ENCODE measurements around the gene RPS6KL1. TPM values are rescaled to one million over a fixed set of nuclear protein-coding genes. Genes with fewer than 3 reads are reported as not detected.

The RPS6KL1 gene
- total and polyA plus RNA-seq, 2 experiments from 2014 or later = 0.23 to 1.4 TPM

DNA sequence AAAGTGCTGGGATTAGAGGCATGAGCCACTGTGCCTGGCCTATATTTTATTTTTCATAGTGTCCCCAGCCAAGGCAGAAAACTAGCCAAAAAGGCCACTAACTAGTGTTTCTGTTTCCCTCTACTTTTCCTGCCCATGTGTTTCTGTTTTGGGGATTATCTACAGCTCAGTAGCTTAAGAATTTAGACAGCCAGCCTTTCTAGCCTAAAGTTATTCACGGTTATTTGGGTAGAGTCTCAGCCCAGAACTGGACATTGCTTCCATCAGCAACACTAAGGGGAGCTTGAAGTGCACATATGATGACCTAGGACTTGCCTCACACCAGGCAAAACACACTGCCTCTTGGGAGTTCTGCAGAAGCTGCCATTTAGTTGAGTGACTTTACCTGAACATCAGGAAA is 65.0 kb downstream of the RPS6KL1 start:
- Histone ChIP-seq H3K4me1 (ENCODE audit: insufficient read depth) (peaks cover 27% of the 10 kb centered on the region), H3K9me3 (ENCODE audit: low read depth) (no peaks in the 10 kb centered on the region), H3K79me2 (ENCODE audit: insufficient read depth) (no peaks in the 10 kb centered on the region), H4K20me1 (ENCODE audit: insufficient read depth) (no peaks in the 10 kb centered on the region), H3K27ac (no peak overlapping the region), H3K9me2 (ENCODE audit: insufficient read depth) (no peaks in the 10 kb centered on the region), H3K4me3 (no peak overlapping the region), H3K36me3 (ENCODE audit: low read depth) (no peaks in the 10 kb centered on the region), H2AFZ (no peak overlapping the region), H3K9ac (no peak overlapping the region), H3K27me3 (replicated peaks; ENCODE audit: insufficient read depth) (no peaks in the 10 kb centered on the region), H3K4me2 (ENCODE audit: unreplicated experiment) (no peak overlapping the region), H3F3A (ENCODE audit: insufficient read depth) (peaks cover 33% of the 10 kb centered on the region)
- no peak for TF ChIP-seq EZH2 (IDR thresholded peaks at IDR 0.05; ENCODE audit: insufficient read depth, poor library complexity, severe bottlenecking)
- no peak for TF ChIP-seq EZH2phosphoT487 (IDR thresholded peaks at IDR 0.05; ENCODE audit: insufficient read depth, low read depth)
- DNase-seq = peak; percentile 55
- in situ Hi-C loops (cut with MboI) = no loop called here
- 4 to 10% methylated on average over 1 of the region's 1 CpG for WGBS, 2 experiments (ENCODE audit: low coverage in 1 of 2, low lambda C conversion rate in 2 of 2, missing lambda C conversion rate in 2 of 2)

- Histone ChIP-seq H3K27ac (no peak overlapping the region), H3K4me2 (ENCODE audit: unreplicated experiment) (no peak overlapping the region), H3K9me3 (ENCODE audit: low read depth) (no peaks in the 10 kb centered on the region), H2AFZ (no peak overlapping the region), H3F3A (ENCODE audit: insufficient read depth) (peaks cover 42% of the 10 kb centered on the region), H3K4me3 (no peak overlapping the region), H3K27me3 (replicated peaks; ENCODE audit: insufficient read depth) (no peaks in the 10 kb centered on the region), H3K36me3 (ENCODE audit: low read depth) (no peaks in the 10 kb centered on the region), H3K79me2 (ENCODE audit: insufficient read depth) (no peaks in the 10 kb centered on the region), H3K9ac (no peak overlapping the region), H3K4me1 (ENCODE audit: insufficient read depth) (peaks cover 33% of the 10 kb centered on the region), H4K20me1 (ENCODE audit: insufficient read depth) (no peaks in the 10 kb centered on the region), H3K9me2 (ENCODE audit: insufficient read depth) (no peaks in the 10 kb centered on the region)
- DNase-seq = no peak
- TF ChIP-seq EZH2phosphoT487 (IDR thresholded peaks at IDR 0.05; ENCODE audit: insufficient read depth, low read depth) (no peak), EZH2 (IDR thresholded peaks at IDR 0.05; ENCODE audit: insufficient read depth, poor library complexity, severe bottlenecking) (no peak)
- in situ Hi-C loops (cut with MboI) = no loop called here
- 97 to 100% methylated on average over 1 of the region's 1 CpG for WGBS, 2 experiments (ENCODE audit: low coverage in 1 of 2, low lambda C conversion rate in 2 of 2, missing lambda C conversion rate in 2 of 2)
Measured at GRCh38 chr14:74856366-74856765, 66.7 kb downstream of the RPS6KL1 start.

- no peak overlapping the region for H3K9ac ChIP-seq
- H3K4me3 ChIP-seq = no peak overlapping the region
- peaks cover 42% of the 10 kb centered on the region for H3F3A ChIP-seq (ENCODE audit: insufficient read depth)
- no peak overlapping the region for H3K4me2 ChIP-seq (ENCODE audit: unreplicated experiment)
- no peak overlapping the region for H3K27ac ChIP-seq
- TF ChIP-seq EZH2 (IDR thresholded peaks at IDR 0.05; ENCODE audit: insufficient read depth, poor library complexity, severe bottlenecking) = no peak
- TF ChIP-seq EZH2phosphoT487 (IDR thresholded peaks at IDR 0.05; ENCODE audit: insufficient read depth, low read depth) = no peak
- H3K9me2 ChIP-seq (ENCODE audit: insufficient read depth) = no peaks in the 10 kb centered on the region
- no peaks in the 10 kb centered on the region for H4K20me1 ChIP-seq (ENCODE audit: insufficient read depth)
- in situ Hi-C loops (cut with MboI) = no loop called here
- peaks cover 33% of the 10 kb centered on the region for H3K4me1 ChIP-seq (ENCODE audit: insufficient read depth)
- no peaks in the 10 kb centered on the region for H3K36me3 ChIP-seq (ENCODE audit: low read depth)
- H3K27me3 ChIP-seq (replicated peaks; ENCODE audit: insufficient read depth) = no peaks in the 10 kb centered on the region
- WGBS, 2 experiments (ENCODE audit: low coverage in 1 of 2, low lambda C conversion rate in 2 of 2, missing lambda C conversion rate in 2 of 2) = 73 to 76% methylated on average over 4 of the region's 4 CpGs
- H2AFZ ChIP-seq = no peak overlapping the region
- no peaks in the 10 kb centered on the region for H3K9me3 ChIP-seq (ENCODE audit: low read depth)
- no peak for DNase-seq
- H3K79me2 ChIP-seq (ENCODE audit: insufficient read depth) = no peaks in the 10 kb centered on the region
Measured at GRCh38 chr14:74855945-74856344, 67.1 kb downstream of the RPS6KL1 start.

DNA sequence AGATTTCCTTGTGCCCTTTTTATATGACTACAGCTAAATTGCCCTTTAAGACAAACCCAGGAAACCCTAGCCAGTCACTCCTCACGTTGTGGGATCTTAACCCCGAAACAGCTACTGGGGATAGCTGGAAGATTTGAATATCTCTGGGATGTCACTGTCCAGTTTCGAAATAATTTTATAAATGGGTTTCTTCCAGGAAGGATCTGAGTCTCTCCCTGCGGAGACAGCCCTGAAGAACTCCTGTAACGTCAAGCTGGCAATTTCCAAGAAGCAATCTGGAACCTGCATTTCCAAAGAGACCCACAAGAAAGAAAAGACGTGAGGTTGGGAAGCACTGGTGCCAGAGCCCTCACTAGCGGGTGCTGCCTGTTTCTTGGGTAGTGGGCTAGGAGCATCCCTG is 68.0 kb downstream of the RPS6KL1 start:
- in situ Hi-C loops (cut with MboI) = no loop called here
- H3F3A ChIP-seq (ENCODE audit: insufficient read depth) = peaks cover 42% of the 10 kb centered on the region
- H3K4me1 ChIP-seq (ENCODE audit: insufficient read depth) = peaks cover 33% of the 10 kb centered on the region
- no peak overlapping the region for H3K4me2 ChIP-seq (ENCODE audit: unreplicated experiment)
- no peaks in the 10 kb centered on the region for H3K9me3 ChIP-seq (ENCODE audit: low read depth)
- no peak for TF ChIP-seq EZH2 (IDR thresholded peaks at IDR 0.05; ENCODE audit: insufficient read depth, poor library complexity, severe bottlenecking)
- no peak for TF ChIP-seq EZH2phosphoT487 (IDR thresholded peaks at IDR 0.05; ENCODE audit: insufficient read depth, low read depth)
- H3K79me2 ChIP-seq (ENCODE audit: insufficient read depth) = no peaks in the 10 kb centered on the region
- H2AFZ ChIP-seq = no peak overlapping the region
- no peaks in the 10 kb centered on the region for H4K20me1 ChIP-seq (ENCODE audit: insufficient read depth)
- H3K9ac ChIP-seq = no peak overlapping the region
- H3K27ac ChIP-seq = no peak overlapping the region
- 84 to 87% methylated on average over 7 of the region's 7 CpGs for WGBS, 2 experiments (ENCODE audit: low coverage in 1 of 2, low lambda C conversion rate in 2 of 2, missing lambda C conversion rate in 2 of 2)
- no peaks in the 10 kb centered on the region for H3K36me3 ChIP-seq (ENCODE audit: low read depth)
- DNase-seq = no peak
- H3K27me3 ChIP-seq (replicated peaks; ENCODE audit: insufficient read depth) = no peaks in the 10 kb centered on the region
- no peak overlapping the region for H3K4me3 ChIP-seq
- H3K9me2 ChIP-seq (ENCODE audit: insufficient read depth) = no peaks in the 10 kb centered on the region

Other genes starting within 250 kb of the RPS6KL1 start
- gene AREL1, start 210.2 kb downstream of the RPS6KL1 start, total RNA-seq (2014; rRNA removed; shearing (Covaris generic)) = 21.0 and 25.6 TPM in 2 replicates
- gene AREL1, start 210.2 kb downstream of the RPS6KL1 start, polyA plus RNA-seq (2016; fragmentation: Nextera tagmentation; extraction: Ambion mirVana) = 12.9 and 14.2 TPM in 2 replicates
- gene FCF1, start 210.1 kb downstream of the RPS6KL1 start, total RNA-seq (2014; rRNA removed; shearing (Covaris generic)) = 28.7 and 39.2 TPM in 2 replicates
- gene FCF1, start 210.1 kb downstream of the RPS6KL1 start, polyA plus RNA-seq (2016; fragmentation: Nextera tagmentation; extraction: Ambion mirVana) = 24.3 and 26.0 TPM in 2 replicates
- 19.3 and 40.0 TPM in 2 replicates for gene YLPM1, start 159.9 kb downstream of the RPS6KL1 start, total RNA-seq (2014; rRNA removed; shearing (Covaris generic))
- gene YLPM1, start 159.9 kb downstream of the RPS6KL1 start, polyA plus RNA-seq (2016; fragmentation: Nextera tagmentation; extraction: Ambion mirVana) = 15.9 and 16.8 TPM in 2 replicates
- not detected in 2 replicates for gene PROX2, start 47.1 kb downstream of the RPS6KL1 start, total RNA-seq (2014; rRNA removed; shearing (Covaris generic))
- gene PROX2, start 47.1 kb downstream of the RPS6KL1 start, polyA plus RNA-seq (2016; fragmentation: Nextera tagmentation; extraction: Ambion mirVana) = 0.05 TPM in 1 of 2 replicates, not detected in the other
- 60.8 and 88.1 TPM in 2 replicates for gene DLST, start 41.3 kb downstream of the RPS6KL1 start, total RNA-seq (2014; rRNA removed; shearing (Covaris generic))
- gene DLST, start 41.3 kb downstream of the RPS6KL1 start, polyA plus RNA-seq (2016; fragmentation: Nextera tagmentation; extraction: Ambion mirVana) = 11.8 and 12.4 TPM in 2 replicates
- 1.5 and 1.8 TPM in 2 replicates for gene PGF, start 32.3 kb upstream of the RPS6KL1 start, total RNA-seq (2014; rRNA removed; shearing (Covaris generic))
- gene PGF, start 32.3 kb upstream of the RPS6KL1 start, polyA plus RNA-seq (2016; fragmentation: Nextera tagmentation; extraction: Ambion mirVana) = 1.1 and 2.1 TPM in 2 replicates
- 18.6 and 40.6 TPM in 2 replicates for gene EIF2B2, start 79.7 kb upstream of the RPS6KL1 start, total RNA-seq (2014; rRNA removed; shearing (Covaris generic))
- 50.2 and 55.0 TPM in 2 replicates for gene EIF2B2, start 79.7 kb upstream of the RPS6KL1 start, polyA plus RNA-seq (2016; fragmentation: Nextera tagmentation; extraction: Ambion mirVana)
- 12.3 and 19.9 TPM in 2 replicates for gene MLH3, start 128.2 kb upstream of the RPS6KL1 start, total RNA-seq (2014; rRNA removed; shearing (Covaris generic))
- gene MLH3, start 128.2 kb upstream of the RPS6KL1 start, polyA plus RNA-seq (2016; fragmentation: Nextera tagmentation; extraction: Ambion mirVana) = 7.3 and 10.8 TPM in 2 replicates
- 5.7 and 7.3 TPM in 2 replicates for gene ACYP1, start 140.8 kb upstream of the RPS6KL1 start, total RNA-seq (2014; rRNA removed; shearing (Covaris generic))
- gene ACYP1, start 140.8 kb upstream of the RPS6KL1 start, polyA plus RNA-seq (2016; fragmentation: Nextera tagmentation; extraction: Ambion mirVana) = 18.0 and 19.3 TPM in 2 replicates
- 2.8 and 5.3 TPM in 2 replicates for gene ZC2HC1C, start 146.4 kb upstream of the RPS6KL1 start, total RNA-seq (2014; rRNA removed; shearing (Covaris generic))
- 1.0 TPM in 2 replicates for gene ZC2HC1C, start 146.4 kb upstream of the RPS6KL1 start, polyA plus RNA-seq (2016; fragmentation: Nextera tagmentation; extraction: Ambion mirVana)
- 27.6 and 41.0 TPM in 2 replicates for gene NEK9, start 203.8 kb upstream of the RPS6KL1 start, total RNA-seq (2014; rRNA removed; shearing (Covaris generic))
- 41.2 and 47.6 TPM in 2 replicates for gene NEK9, start 203.8 kb upstream of the RPS6KL1 start, polyA plus RNA-seq (2016; fragmentation: Nextera tagmentation; extraction: Ambion mirVana)